Activated CD8-positive, alpha-beta memory T cell treated with anti-CD3 and anti-CD28 coated beads, Interleukin-2, amount 50 U/mL, for 24 hours (primary cell): ENCODE data around the gene ARHGEF26.
A peak's percentile ranks its signal among the peaks of the same experiment; 100 is the strongest.
"Not testable (repeated sequence)": the region's sequence is repeated elsewhere in the genome, so short reads cannot be mapped to it uniquely, and the experiment has no call there.

Source experiments
- DNase-seq: peaks from one replicate; pipeline ENCODE4 v3.0.0-alpha.2; 2020; ENCODE audit errors: extremely low read depth

ARHGEF26 gene, protein sequence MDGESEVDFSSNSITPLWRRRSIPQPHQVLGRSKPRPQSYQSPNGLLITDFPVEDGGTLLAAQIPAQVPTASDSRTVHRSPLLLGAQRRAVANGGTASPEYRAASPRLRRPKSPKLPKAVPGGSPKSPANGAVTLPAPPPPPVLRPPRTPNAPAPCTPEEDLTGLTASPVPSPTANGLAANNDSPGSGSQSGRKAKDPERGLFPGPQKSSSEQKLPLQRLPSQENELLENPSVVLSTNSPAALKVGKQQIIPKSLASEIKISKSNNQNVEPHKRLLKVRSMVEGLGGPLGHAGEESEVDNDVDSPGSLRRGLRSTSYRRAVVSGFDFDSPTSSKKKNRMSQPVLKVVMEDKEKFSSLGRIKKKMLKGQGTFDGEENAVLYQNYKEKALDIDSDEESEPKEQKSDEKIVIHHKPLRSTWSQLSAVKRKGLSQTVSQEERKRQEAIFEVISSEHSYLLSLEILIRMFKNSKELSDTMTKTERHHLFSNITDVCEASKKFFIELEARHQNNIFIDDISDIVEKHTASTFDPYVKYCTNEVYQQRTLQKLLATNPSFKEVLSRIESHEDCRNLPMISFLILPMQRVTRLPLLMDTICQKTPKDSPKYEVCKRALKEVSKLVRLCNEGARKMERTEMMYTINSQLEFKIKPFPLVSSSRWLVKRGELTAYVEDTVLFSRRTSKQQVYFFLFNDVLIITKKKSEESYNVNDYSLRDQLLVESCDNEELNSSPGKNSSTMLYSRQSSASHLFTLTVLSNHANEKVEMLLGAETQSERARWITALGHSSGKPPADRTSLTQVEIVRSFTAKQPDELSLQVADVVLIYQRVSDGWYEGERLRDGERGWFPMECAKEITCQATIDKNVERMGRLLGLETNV

GRCh38 chr3:154120961-154121700 lies at the start of gene ARHGEF26:
Gene ARHGEF26 (plus strand): TSS chr3:154121390. CDS start chr3:154121993, 603 bp downstream.
- DNase-seq, result peak; percentile 34

DNA sequence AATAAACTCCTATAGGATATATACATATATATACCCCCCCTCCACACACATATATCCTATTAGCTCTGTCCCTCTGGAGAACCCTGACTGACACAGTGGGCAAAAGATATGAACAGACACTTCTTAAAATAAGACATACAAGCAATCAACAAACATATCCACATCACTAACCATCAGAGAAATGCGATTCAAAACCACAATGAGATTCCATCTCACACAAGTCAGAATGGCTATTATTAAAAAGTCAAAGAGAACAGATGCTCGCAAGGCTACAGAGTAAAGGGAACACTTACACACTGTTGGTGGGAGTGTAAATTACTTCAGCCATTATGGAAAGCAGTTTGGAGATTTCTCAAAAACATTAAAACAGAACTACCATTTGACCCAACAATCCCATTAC lies 46.2 kb upstream of the ARHGEF26 start:
- DNase-seq, result no peak

- no peak for DNase-seq
Observed at GRCh38 chr3:154078672-154079071, 42.5 kb upstream of the ARHGEF26 start.

GRCh38 chr3:154081305-154081704 lies 39.9 kb upstream of the ARHGEF26 start:
- no peak for DNase-seq

DNA sequence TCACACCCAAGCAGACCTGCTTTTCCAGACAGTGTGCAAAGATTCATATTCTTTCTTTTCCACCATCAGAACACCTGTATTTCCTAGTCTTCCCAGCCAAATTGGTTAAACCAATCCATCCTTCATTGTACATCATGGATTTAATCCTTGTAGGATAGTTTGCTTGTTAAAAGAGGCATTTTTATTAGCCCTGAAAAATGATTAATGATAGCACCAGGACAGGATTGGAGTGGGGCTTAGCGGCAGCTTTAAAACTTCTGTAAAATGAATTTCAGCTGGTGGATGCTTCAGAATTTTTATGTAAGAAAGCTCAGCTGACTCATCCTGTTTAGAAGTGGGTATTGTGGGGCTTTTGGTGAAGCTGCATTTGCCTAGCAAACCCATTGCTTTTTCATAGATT lies 36.1 kb upstream of the ARHGEF26 start:
- no peak for DNase-seq

DNA sequence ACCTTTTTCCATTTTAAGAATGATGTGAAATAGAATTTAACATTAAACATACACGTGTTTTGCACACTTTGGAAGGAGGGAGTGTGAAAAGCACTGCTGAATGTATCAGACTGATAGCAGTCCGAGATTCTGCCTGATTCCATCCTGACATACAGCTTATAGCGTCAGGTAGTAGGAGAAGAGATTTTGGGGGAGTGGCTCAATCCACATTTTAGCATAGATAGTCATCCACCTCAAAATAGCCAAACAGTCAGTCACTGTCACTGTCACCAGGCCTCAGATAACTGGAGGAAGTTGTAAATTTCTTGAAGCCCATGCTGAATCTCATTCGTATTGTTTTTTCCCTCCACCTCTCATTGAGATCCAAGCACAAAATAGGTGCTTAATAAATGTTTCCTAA lies 35.4 kb upstream of the ARHGEF26 start:
- no peak for DNase-seq

GRCh38 chr3:154086286-154086685 lies 34.9 kb upstream of the ARHGEF26 start:
- DNase-seq, result no peak

DNA sequence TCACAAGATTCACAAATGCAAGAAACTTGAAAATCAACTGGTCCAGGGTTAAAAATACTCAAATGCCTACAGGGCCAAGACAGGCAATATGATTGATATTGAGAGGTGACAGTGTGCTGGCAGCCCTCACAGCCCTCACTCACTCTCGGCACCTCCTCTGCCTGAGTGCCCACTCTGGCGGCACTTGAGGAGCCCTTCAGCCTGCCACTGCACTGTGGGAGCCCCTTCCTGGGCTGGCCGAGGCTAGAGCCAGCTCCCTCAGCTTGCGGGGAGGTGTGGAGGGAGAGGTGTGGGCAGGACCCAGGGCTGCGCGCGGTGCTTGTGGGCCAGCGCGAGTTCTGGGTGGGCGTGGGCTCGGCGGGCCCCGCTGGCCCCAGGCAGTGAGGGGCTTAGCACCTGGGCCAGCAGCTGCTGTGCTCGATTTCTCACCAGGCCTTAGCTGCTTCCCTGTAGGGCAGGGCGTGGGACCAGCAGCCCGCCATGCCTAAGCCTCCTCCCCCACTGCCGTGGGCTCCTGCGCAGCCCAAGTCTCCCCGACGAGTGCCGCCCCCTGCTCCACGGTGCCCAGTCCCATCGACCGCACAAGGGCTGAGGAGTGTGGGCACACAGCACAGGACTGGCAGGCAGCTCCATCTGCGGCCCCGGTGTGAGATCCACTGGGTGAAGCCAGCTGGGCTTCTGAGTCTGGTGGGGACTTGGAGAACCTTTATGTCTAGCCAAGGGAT lies 33.3 kb upstream of the ARHGEF26 start:
- not testable (repeated sequence) for DNase-seq

DNA sequence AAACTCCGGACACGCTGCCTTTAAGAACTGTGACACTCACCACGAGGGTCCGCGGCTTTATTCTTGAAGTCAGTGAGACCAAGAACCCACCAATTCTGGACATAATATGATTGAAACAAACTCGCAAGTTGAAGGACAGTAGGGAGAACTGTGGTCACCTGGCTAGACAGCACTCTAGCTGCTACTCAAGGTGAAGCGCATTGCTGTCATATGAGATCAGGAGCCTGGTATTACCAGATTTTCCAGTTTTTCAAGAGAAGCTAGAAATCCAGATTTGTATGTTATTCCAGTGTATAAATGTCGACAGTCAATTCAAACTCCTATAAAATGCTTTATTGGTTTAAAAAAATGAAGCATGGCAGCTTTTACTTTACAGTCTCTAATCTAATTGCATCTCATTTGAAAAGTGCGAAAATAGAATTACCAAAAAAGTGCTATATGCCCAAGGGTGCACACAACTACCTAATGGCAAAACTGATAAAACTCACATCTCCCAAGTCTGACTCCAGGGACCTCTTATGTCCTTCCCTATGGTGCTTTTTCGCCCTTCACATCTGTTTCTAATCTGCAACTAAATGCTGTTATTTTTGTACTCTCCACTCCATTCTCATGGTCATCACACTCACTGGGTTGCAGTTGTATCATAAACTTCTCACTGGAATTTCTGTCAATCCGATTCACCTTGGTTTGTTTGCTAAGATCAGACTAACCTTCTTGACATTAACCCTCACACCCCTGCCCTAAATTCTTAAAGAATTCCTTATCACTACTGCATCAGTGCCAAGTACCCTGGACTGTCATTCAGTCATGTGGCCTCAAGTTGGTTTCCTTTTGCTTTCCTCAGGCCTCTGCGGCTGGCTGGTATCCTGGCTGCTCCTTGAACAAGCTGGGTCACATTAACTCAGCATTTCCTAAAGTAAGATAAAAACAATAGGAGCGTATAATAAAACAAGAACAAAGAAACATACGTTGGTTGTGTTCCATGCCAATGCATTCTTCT lies 31.5 kb upstream of the ARHGEF26 start:
- DNase-seq, result no peak

- no peak for DNase-seq
Observed at GRCh38 chr3:154094051-154094450, 27.1 kb upstream of the ARHGEF26 start.

DNA sequence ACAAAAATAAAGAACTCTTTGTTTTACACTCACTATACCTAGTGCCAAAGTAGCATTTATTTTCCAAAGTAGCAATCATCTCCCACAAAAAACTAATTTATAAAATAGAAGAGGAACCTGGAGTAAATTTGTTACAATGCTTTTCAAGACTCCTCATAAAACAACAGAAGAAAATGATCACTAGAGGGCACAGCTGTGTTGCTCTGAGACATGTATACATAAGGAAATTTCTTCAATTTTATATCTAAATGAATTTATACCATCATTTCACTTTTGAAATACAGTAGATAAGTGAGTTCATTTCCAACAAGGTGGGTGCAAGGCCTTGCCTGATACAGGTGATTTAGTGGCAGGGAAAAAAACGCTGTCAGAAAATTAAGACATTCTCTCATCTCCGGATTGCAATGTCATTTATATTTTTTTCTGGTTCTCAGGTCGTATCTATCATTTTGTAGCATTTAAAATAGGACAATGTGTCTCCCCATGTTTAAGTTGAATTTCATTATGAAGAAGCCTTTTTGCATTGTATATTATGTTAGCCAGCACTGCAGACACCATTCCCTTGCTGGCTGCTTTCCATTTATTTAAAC lies 25.3 kb upstream of the ARHGEF26 start:
- no peak for DNase-seq

GRCh38 chr3:154098376-154098775 lies 22.8 kb upstream of the ARHGEF26 start:
- DNase-seq, result no peak

GRCh38 chr3:154100556-154100955 lies 20.6 kb upstream of the ARHGEF26 start:
- no peak for DNase-seq

- no peak for DNase-seq
Observed at GRCh38 chr3:154101250-154101649, 19.9 kb upstream of the ARHGEF26 start.

GRCh38 chr3:154102225-154102624 lies 19.0 kb upstream of the ARHGEF26 start:
- DNase-seq, result no peak

DNA sequence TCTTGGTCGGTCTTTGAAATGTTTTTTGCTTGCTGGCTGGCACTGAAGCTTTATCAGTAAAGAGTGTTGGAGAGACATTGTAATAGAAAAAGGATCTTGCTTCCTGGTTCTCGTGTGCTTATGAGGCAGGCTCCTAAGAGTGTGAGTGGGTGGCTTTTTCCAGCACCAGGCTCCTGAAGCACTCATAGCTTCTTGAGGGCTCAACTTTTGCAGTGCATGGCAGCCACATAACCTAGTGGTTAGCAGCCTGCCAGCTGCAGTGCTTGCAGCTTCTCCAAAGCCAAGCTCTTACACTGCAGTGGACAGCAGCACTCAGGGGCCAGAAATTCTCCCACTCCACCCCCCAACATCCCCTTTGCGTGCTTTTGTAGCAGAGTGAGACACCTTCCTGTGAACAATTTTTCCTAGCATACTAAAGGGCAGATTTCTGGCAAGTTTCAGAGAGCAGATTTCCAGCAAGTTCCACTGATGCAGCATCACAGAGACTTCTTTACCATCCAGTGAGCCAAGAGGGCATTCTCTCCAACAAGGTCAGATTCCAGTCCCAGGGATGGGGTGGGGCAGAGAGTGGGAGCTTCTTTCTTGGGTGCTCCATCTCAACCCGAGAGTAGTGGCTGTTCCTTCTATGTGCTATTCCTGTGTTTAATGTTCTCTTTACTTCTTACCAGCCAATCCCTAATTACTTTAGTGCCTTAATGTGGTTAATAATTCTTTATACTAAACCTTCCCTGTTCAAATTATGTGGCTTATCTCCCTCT lies 15.8 kb upstream of the ARHGEF26 start:
- DNase-seq, result no peak

DNA sequence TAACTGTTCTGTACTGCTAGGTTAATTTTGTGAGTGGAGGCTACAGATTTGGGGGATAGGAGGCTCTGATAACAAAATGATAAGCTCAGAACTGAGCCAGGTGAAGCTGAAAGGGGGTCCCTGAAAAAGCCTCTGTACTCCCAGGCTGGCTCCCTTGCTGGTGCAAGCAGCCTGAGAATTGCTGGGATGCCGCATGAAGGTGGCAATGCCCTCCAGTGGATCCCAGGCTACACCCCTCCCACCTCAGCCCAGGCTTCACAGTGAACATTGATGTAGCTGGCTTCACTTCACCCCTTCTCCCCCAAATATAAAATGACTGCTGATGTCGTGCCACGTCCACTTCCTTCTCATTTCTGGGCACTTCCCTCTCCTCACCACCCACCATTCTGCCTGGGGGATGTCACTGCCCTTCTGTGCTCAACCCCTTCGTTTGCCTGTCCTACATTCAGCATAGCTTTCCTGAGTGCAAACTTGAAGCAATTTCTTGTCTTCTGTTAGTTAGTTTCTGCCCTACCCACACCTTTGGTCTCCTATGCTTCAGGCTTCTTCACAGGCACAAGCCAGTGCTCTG lies 9.7 kb upstream of the ARHGEF26 start:
- no peak for DNase-seq

- no peak for DNase-seq
Observed at GRCh38 chr3:154112146-154112852, 8.9 kb upstream of the ARHGEF26 start.
